A673 (cell line): Measurements from ENCODE around the gene GABRB2. TPM values are rescaled to one million over a fixed set of nuclear protein-coding genes. Genes with fewer than 3 reads are reported as not detected.
"Not testable (repeated sequence)": the region's sequence is repeated elsewhere in the genome, so short reads cannot be mapped to it uniquely, and the experiment has no call there.

ENCODE experiments used
- BruUV-seq: library from RNA; stranded (reverse); fragments of 400-500 nt; replicated peaks from 2 replicates; lab custom pipeline; 2021; lab: Mats Ljungman, UMichigan
- CTCF ChIA-PET: fragments of 300-600 bp; sonication (Branson Sonifier 250); formaldehyde crosslinking; loops from one replicate; lab custom pipeline; 2022; ENCODE audit warnings: antibody characterized with exemption; lab: Charles Lee
- POLR2A ChIA-PET: fragments of 300-600 bp; sonication (Branson Sonifier 250); formaldehyde crosslinking; loops from one replicate; lab custom pipeline; 2022; ENCODE audit warnings: antibody characterized with exemption; ENCODE audit not compliant: low non-redundant PET; lab: Charles Lee
- DNase-seq: peaks from one replicate; pipeline ENCODE4 v3.0.0-alpha.2; 2015; ENCODE audit warnings: low spot score
- H3K27ac ChIP-seq: fragments of 200-600 bp; sonication (generic); 2 replicates; pipeline ENCODE4 v1.5.1; 2016; ENCODE audit warnings: mixed run types, low read depth, mild to moderate bottlenecking, mixed read lengths, antibody characterized with exemption, low read length; ENCODE audit not compliant: poor library complexity, severe bottlenecking
- H3K27me3 ChIP-seq: fragments of 200-600 bp; sonication (generic); replicated peaks from 2 replicates; pipeline ENCODE4 v1.6.1; 2017; ENCODE audit warnings: mixed run types, low read depth, mild to moderate bottlenecking, mixed read lengths, antibody characterized with exemption, low read length; ENCODE audit not compliant: insufficient read depth, poor library complexity
- H3K36me3 ChIP-seq: fragments of 200-600 bp; sonication (generic); 2 replicates; pipeline ENCODE4 v1.6.1; 2016; ENCODE audit warnings: mixed run types, mild to moderate bottlenecking, mixed read lengths, antibody characterized with exemption, low read length; ENCODE audit not compliant: insufficient read depth, poor library complexity, severe bottlenecking
- H3K4me1 ChIP-seq: fragments of 200-600 bp; sonication (generic); 2 replicates; pipeline ENCODE4 v1.6.1; 2017; ENCODE audit warnings: mixed run types, mild to moderate bottlenecking, mixed read lengths, antibody characterized with exemption, low read length; ENCODE audit not compliant: insufficient read depth, poor library complexity, severe bottlenecking
- H3K4me3 ChIP-seq: fragments of 200-600 bp; sonication (generic); 2 replicates; pipeline ENCODE4 v1.5.1; 2016; ENCODE audit warnings: low read depth, mixed run types, mild to moderate bottlenecking, mixed read lengths, low read length; ENCODE audit not compliant: poor library complexity, severe bottlenecking
- H3K9me3 ChIP-seq: fragments of 200-600 bp; sonication (generic); 2 replicates; pipeline ENCODE4 v1.6.1; 2016; ENCODE audit warnings: mixed run types, low read depth, mild to moderate bottlenecking, mixed read lengths, antibody characterized with exemption, low read length; ENCODE audit not compliant: poor library complexity, severe bottlenecking
- CTCF ChIP-seq: fragments of 300-800, 200-600 bp; sonication (generic); conservative IDR thresholded peaks from 2 replicates; pipeline ENCODE4 v1.5.1; 2017; ENCODE audit warnings: low read depth, mild to moderate bottlenecking, antibody characterized with exemption, low read length, moderate library complexity, mixed read lengths
- EZH2 ChIP-seq: fragments of 200-600 bp; sonication (generic); IDR thresholded peaks from 2 replicates; pipeline ENCODE4 v1.6.1; 2017; ENCODE audit warnings: borderline replicate concordance, low read depth, mild to moderate bottlenecking, mixed read lengths, antibody characterized with exemption, low read length; ENCODE audit not compliant: poor library complexity, severe bottlenecking
- intact Hi-C: fragments of 100-400 bp; cut with micrococcal nuclease; formaldehyde crosslinking; loops from one replicate; pipeline ENCODE4 v1.10.0; 2022; ENCODE audit not compliant: unreplicated experiment
- total RNA-seq: library from RNA; stranded (reverse); gene quantifications from 2 replicates; pipeline ENCODE4 v1.2.3, GENCODE V29; 2021

GABRB2 gene
- total RNA-seq, 1 experiment from 2014 or later = not detected

DNA sequence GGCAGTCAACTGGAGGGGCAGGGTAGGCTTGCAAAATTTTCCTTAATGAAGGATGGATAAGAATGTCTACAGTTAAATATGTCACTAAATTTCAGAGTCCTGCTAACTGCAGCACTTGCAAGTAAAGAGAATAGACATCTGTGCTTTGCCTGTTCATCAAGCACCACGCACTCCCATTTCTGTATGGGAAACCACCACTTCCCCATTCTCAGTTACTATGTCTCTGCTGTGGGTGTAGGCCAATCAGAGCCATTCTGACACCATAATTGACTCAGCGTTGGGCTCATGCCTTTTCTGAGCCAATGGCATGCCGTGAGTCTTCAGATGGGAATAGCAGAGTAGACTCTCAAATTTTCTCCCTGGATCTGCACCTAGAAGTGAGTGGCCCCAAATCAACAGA is 247.5 kb downstream of the GABRB2 start:
- H3K4me1 ChIP-seq = no peaks in the 10 kb centered on the region
- POLR2A ChIA-PET = no interaction called here

DNA sequence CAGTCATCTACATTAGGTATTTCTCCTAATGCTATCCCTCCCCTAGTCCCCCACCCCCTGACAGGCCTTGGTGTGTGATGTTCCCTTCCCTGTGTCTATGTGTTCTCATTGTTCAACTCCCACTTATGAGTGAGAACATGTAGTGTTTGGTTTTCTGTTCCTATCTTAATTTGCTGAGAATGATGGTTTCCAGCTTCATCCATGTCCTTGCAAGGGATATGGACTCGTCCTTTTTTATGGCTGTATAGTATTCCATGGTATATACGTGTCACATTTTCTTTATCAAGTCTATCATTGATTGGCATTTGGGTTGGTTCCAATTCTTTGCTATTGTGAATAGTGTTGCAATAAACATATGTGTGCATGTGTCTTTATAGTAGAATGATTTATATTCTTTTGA is 249.1 kb downstream of the GABRB2 start:
- DNase-seq, H3K4me1 ChIP-seq, H3K36me3 ChIP-seq, H3K4me3 ChIP-seq, H3K27me3 ChIP-seq, H3K9me3 ChIP-seq, BruUV-seq, CTCF ChIA-PET, intact Hi-C loops, H3K27ac ChIP-seq, POLR2A ChIA-PET: not testable (repeated sequence)

More for the DNA sequence above, 247.5 kb downstream of the GABRB2 start:
- H3K36me3 ChIP-seq = no peaks in the 10 kb centered on the region
- intact Hi-C loops = no loop called here
- no peak for DNase-seq
- H3K9me3 ChIP-seq = no peaks in the 10 kb centered on the region
- CTCF ChIA-PET = no interaction called here
- BruUV-seq = no TSS peak
- no peak overlapping the region for H3K4me3 ChIP-seq
- TF ChIP-seq CTCF (no peak), EZH2 (no peak)
- no peak overlapping the region for H3K27ac ChIP-seq
- H3K27me3 ChIP-seq = no peaks in the 10 kb centered on the region

DNA sequence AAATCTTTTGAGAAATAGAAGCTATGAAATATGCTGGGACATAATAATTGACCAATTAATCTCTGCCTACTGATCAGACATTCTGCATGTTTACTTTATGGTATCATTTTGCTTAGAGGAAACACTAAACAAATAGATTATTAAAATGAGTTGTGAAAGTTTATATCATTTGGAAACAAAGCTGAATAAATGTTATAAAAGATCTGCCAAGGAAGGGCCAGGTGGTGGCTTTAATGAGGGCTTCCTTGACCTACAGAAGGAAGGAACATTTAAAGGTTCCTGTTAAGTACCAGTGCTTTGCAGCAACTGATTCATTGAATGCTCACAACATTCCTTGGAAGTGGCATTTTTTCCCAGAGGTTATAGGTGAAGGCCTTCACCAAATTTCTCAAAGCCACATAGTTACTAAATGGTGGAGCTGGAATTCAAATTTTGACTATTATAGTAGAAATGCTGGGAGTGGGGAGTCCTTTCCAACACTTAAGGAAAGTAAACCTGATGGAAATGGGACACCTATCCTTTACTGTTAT is 250.7 kb downstream of the GABRB2 start:
- intact Hi-C loops = no loop called here
- no peak overlapping the region for H3K27ac ChIP-seq
- no peak for DNase-seq
- TF ChIP-seq EZH2 (no peak), CTCF (no peak)
- ChIA-PET CTCF (no interaction called here), POLR2A (no interaction called here)
- no peaks in the 10 kb centered on the region for H3K4me1 ChIP-seq
- H3K4me3 ChIP-seq = no peak overlapping the region
- H3K9me3 ChIP-seq = no peaks in the 10 kb centered on the region
- H3K27me3 ChIP-seq = no peaks in the 10 kb centered on the region
- no peaks in the 10 kb centered on the region for H3K36me3 ChIP-seq
- no TSS peak for BruUV-seq

- TF ChIP-seq EZH2 = no peak
- TF ChIP-seq CTCF = no peak
- Histone ChIP-seq H3K4me3 (no peak overlapping the region), H3K27me3 (no peaks in the 10 kb centered on the region), H3K27ac (no peak overlapping the region), H3K9me3 (no peaks in the 10 kb centered on the region), H3K36me3 (no peaks in the 10 kb centered on the region), H3K4me1 (no peaks in the 10 kb centered on the region)
- ChIA-PET CTCF (no interaction called here), POLR2A (no interaction called here)
- no peak for DNase-seq
- intact Hi-C loops = no loop called here
- BruUV-seq = no TSS peak
Observed at GRCh38 chr5:161288071-161288470, 258.5 kb downstream of the GABRB2 start.
